Astrocyte (in vitro differentiated cells and primary cell): Measurements from ENCODE around the gene RPL26. TPM values are rescaled to one million over a fixed set of nuclear protein-coding genes. Genes with fewer than 3 reads are reported as not detected.

Experiments
- DNase-seq: peaks from one replicate; pipeline ENCODE4 v3.0.0-alpha.2; 2010; ENCODE audit warnings: low read depth
- FAIRE-seq: peaks from 2 replicates; lab custom pipeline; 2011; peaks lifted over from hg19 to GRCh38; lab: Jason Lieb, UNC
- H2AFZ ChIP-seq: 2 replicates; pipeline ENCODE4 v1.6.0; 2012; ENCODE audit warnings: low read depth, low read length, inconsistent platforms
- H3K27ac ChIP-seq: 2 replicates; pipeline ENCODE4 v1.5.1; 2011; ENCODE audit warnings: low read depth, low read length, inconsistent platforms
- H3K27me3 ChIP-seq: 2 replicates; pipeline ENCODE4 v1.6.0; 2011; ENCODE audit warnings: low read length, inconsistent platforms; ENCODE audit not compliant: insufficient read depth
- H3K36me3 ChIP-seq: 2 replicates; pipeline ENCODE4 v1.5.1; 2011; ENCODE audit warnings: low read length, inconsistent platforms; ENCODE audit not compliant: insufficient read depth
- H3K4me1 ChIP-seq: 2 replicates; pipeline ENCODE4 v1.5.1; 2011; ENCODE audit warnings: low read length, inconsistent platforms; ENCODE audit not compliant: insufficient read depth
- H3K4me2 ChIP-seq: 2 replicates; pipeline ENCODE4 v1.6.0; 2012; ENCODE audit warnings: low read length, inconsistent platforms
- H3K4me3 ChIP-seq: 2 replicates; pipeline ENCODE4 v1.5.1; 2011; ENCODE audit warnings: low read depth, mild to moderate bottlenecking, low read length, inconsistent platforms; ENCODE audit not compliant: insufficient read depth
- H3K79me2 ChIP-seq: 2 replicates; pipeline ENCODE4 v1.6.0; 2012; ENCODE audit warnings: mild to moderate bottlenecking, low read length, inconsistent platforms; ENCODE audit not compliant: insufficient read depth
- H3K9ac ChIP-seq: 2 replicates; pipeline ENCODE4 v1.6.0; 2012; ENCODE audit warnings: mild to moderate bottlenecking, low read length, inconsistent platforms
- H3K9me3 ChIP-seq: 2 replicates; pipeline ENCODE4 v1.5.1; 2012; ENCODE audit warnings: low read depth, mild to moderate bottlenecking, low read length, inconsistent platforms; ENCODE audit not compliant: insufficient read depth
- H4K20me1 ChIP-seq: 2 replicates; pipeline ENCODE4 v1.6.0; 2012; ENCODE audit warnings: low read length, inconsistent platforms; ENCODE audit not compliant: insufficient read depth
- H3K27ac Mint-ChIP-seq: one replicate; pipeline ENCODE4 v1.8.0; 2021; ENCODE audit warnings: mild to moderate bottlenecking, mixed read lengths; ENCODE audit not compliant: unreplicated experiment
- H3K27me3 Mint-ChIP-seq: one replicate; pipeline ENCODE4 v1.8.0; 2021; ENCODE audit warnings: low read depth, mixed read lengths; ENCODE audit not compliant: unreplicated experiment
- H3K36me3 Mint-ChIP-seq: one replicate; pipeline ENCODE4 v1.8.0; 2021; ENCODE audit warnings: low read depth, mixed read lengths; ENCODE audit not compliant: unreplicated experiment
- H3K4me1 Mint-ChIP-seq: one replicate; pipeline ENCODE4 v1.8.0; 2021; ENCODE audit warnings: low read depth, mixed read lengths; ENCODE audit not compliant: unreplicated experiment
- H3K4me3 Mint-ChIP-seq: one replicate; pipeline ENCODE4 v1.8.0; 2021; ENCODE audit warnings: mild to moderate bottlenecking, moderate library complexity, mixed read lengths; ENCODE audit not compliant: unreplicated experiment
- H3K9me3 Mint-ChIP-seq: one replicate; pipeline ENCODE4 v1.8.0; 2021; ENCODE audit warnings: mild to moderate bottlenecking, mixed read lengths; ENCODE audit not compliant: unreplicated experiment
- CTCF ChIP-seq: IDR thresholded peaks from 2 replicates; pipeline ENCODE4 v1.5.1; 2011; ENCODE audit warnings: low read depth, mild to moderate bottlenecking, inconsistent platforms, low read length, moderate library complexity; ENCODE audit not compliant: insufficient read depth
- EZH2 ChIP-seq: IDR thresholded peaks from 2 replicates; pipeline ENCODE4 v1.6.1; 2012; ENCODE audit warnings: mild to moderate bottlenecking, low read length, inconsistent platforms; ENCODE audit not compliant: insufficient read depth
- total RNA-seq: library from RNA; stranded (reverse); gene quantifications from 2 replicates; pipeline ENCODE4 v1.2.1, GENCODE V29; 2021

The RPL26 gene
- total RNA-seq, 1 donor from 2014 or later: 1,342 TPM

- Histone ChIP-seq H3K9ac (no peak overlapping the region), H2AFZ (no peak overlapping the region), H3K79me2 (no peaks in the 10 kb centered on the region), H3K4me3 (no peak overlapping the region), H4K20me1 (no peaks in the 10 kb centered on the region), H3K36me3 (no peaks in the 10 kb centered on the region), H3K9me3 (no peaks in the 10 kb centered on the region), H3K27me3 (no peaks in the 10 kb centered on the region), H3K4me1 (peaks cover 6% of the 10 kb centered on the region), H3K4me2 (peak overlapping the region; percentile 62), H3K27ac (no peak overlapping the region)
- Mint-ChIP-seq H3K9me3 (no peaks in the 10 kb centered on the region), H3K36me3 (no peaks in the 10 kb centered on the region), H3K4me1 (peaks cover 31% of the 10 kb centered on the region), H3K4me3 (peak overlapping the region; percentile 76), H3K27me3 (no peaks in the 10 kb centered on the region), H3K27ac (peak overlapping the region; percentile 84)
- DNase-seq (peak; percentile 88), FAIRE-seq (peak; percentile 98)
- no peak for TF ChIP-seq EZH2
- TF ChIP-seq CTCF: no peak
These were observed 23.2 kb downstream of the RPL26 start for GRCh38 chr17:8359769-8360168.

DNA sequence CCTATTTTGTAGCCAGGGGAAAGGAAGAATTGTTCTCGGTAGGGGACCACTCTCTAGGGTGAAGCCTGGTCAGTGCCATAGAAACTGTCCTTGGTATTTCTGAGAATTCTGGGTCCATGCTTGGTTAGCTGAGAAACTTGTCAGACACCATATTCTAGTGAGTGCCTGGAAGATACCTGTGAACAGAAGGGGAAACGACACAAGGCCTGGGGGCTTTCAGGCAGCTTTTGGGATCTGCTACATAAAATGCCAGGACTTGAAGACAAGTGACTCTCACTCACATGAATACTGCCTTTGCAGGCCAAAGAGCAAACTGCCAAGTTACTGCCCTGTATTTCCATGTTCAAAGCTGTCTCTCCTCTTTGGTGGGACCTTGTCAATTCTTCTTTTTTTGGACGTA, 25.1 kb downstream of the RPL26 start:
- TF ChIP-seq EZH2 (no peak), CTCF (no peak)
- no peaks in the 10 kb centered on the region for H3K79me2 ChIP-seq
- Mint-ChIP-seq H3K9me3 (no peaks in the 10 kb centered on the region), H3K4me1 (peaks cover 30% of the 10 kb centered on the region), H3K36me3 (no peaks in the 10 kb centered on the region), H3K4me3 (no peak overlapping the region), H3K27ac (no peak overlapping the region), H3K27me3 (no peaks in the 10 kb centered on the region)
- no peak overlapping the region for H2AFZ ChIP-seq
- no peak for DNase-seq
- no peak overlapping the region for H3K27ac ChIP-seq
- H3K4me1 ChIP-seq: peaks cover 6% of the 10 kb centered on the region
- no peaks in the 10 kb centered on the region for H4K20me1 ChIP-seq
- H3K27me3 ChIP-seq: no peaks in the 10 kb centered on the region
- H3K4me2 ChIP-seq: no peak overlapping the region
- no peaks in the 10 kb centered on the region for H3K36me3 ChIP-seq
- H3K9me3 ChIP-seq: no peaks in the 10 kb centered on the region
- no peak overlapping the region for H3K9ac ChIP-seq
- no peak for FAIRE-seq
- no peak overlapping the region for H3K4me3 ChIP-seq

DNA sequence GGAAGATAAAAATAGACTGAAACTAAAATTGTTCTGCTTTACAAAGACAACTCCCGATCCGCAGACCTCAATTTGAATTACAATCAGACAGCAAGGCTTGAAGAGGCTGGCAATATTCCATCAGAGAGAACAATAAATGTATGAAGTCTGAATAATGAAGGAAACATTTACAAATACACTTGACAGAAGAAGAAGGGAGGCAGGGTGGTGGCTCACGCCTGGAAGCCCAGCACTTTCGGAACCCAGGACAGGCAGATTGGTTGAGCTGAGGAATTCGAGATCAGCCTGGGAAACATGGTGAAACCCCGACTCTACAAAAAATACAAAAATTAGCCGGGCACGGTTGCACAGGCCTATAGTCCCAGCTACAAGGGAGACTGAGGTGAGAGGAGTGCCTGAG, 28.8 kb downstream of the RPL26 start:
- Mint-ChIP-seq H3K36me3 (no peaks in the 10 kb centered on the region), H3K9me3 (no peaks in the 10 kb centered on the region), H3K27me3 (no peaks in the 10 kb centered on the region), H3K4me3 (no peak overlapping the region), H3K27ac (no peak overlapping the region), H3K4me1 (peaks cover 4% of the 10 kb centered on the region)
- FAIRE-seq (no peak), DNase-seq (no peak)
- Histone ChIP-seq H3K4me3 (no peak overlapping the region), H3K27ac (no peak overlapping the region), H3K79me2 (no peaks in the 10 kb centered on the region), H3K4me2 (no peak overlapping the region), H2AFZ (no peak overlapping the region), H3K27me3 (no peaks in the 10 kb centered on the region), H3K9me3 (no peaks in the 10 kb centered on the region), H3K4me1 (no peaks in the 10 kb centered on the region), H3K9ac (no peak overlapping the region), H3K36me3 (no peaks in the 10 kb centered on the region), H4K20me1 (no peaks in the 10 kb centered on the region)
- TF ChIP-seq CTCF: no peak
- TF ChIP-seq EZH2: no peak
